ENCODE results near the gene MARCHF10. TPM values are rescaled to one million over a fixed set of nuclear protein-coding genes. Genes with fewer than 3 reads are reported as not detected.

Gene MARCHF10
- total and polyA plus RNA-seq, 2 of the 13 experiments (the other 11 are each of a cell fraction or from before 2014, with no cell fraction given): not detected

DNA sequence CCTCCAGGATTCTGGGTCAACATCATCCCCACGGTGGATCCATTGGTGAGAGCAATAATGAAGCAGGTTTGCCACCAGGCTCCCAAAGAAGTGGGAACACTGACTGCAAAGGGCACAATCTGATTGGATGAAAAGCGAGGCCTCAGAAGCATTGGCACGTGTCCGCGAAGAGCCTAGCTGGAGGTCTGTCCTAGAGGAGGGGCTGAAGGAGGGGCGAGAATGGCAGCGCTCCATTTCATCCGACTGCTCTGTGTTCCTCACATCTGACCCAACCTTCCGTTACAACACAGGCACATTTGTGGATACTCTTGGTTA is 100.7 kb downstream of the MARCHF10 start (continued):
- TF ChIP-seq, protein P1, sequence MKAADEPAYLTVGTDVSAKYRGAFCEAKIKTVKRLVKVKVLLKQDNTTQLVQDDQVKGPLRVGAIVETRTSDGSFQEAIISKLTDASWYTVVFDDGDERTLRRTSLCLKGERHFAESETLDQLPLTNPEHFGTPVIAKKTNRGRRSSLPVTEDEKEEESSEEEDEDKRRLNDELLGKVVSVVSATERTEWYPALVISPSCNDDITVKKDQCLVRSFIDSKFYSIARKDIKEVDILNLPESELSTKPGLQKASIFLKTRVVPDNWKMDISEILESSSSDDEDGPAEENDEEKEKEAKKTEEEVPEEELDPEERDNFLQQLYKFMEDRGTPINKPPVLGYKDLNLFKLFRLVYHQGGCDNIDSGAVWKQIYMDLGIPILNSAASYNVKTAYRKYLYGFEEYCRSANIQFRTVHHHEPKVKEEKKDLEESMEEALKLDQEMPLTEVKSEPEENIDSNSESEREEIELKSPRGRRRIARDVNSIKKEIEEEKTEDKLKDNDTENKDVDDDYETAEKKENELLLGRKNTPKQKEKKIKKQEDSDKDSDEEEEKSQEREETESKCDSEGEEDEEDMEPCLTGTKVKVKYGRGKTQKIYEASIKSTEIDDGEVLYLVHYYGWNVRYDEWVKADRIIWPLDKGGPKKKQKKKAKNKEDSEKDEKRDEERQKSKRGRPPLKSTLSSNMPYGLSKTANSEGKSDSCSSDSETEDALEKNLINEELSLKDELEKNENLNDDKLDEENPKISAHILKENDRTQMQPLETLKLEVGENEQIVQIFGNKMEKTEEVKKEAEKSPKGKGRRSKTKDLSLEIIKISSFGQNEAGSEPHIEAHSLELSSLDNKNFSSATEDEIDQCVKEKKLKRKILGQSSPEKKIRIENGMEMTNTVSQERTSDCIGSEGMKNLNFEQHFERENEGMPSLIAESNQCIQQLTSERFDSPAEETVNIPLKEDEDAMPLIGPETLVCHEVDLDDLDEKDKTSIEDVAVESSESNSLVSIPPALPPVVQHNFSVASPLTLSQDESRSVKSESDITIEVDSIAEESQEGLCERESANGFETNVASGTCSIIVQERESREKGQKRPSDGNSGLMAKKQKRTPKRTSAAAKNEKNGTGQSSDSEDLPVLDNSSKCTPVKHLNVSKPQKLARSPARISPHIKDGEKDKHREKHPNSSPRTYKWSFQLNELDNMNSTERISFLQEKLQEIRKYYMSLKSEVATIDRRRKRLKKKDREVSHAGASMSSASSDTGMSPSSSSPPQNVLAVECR (CRISPR knock-in tag; IDR thresholded peaks at IDR 0.05; ENCODE audit: borderline replicate concordance): no peak

DNA sequence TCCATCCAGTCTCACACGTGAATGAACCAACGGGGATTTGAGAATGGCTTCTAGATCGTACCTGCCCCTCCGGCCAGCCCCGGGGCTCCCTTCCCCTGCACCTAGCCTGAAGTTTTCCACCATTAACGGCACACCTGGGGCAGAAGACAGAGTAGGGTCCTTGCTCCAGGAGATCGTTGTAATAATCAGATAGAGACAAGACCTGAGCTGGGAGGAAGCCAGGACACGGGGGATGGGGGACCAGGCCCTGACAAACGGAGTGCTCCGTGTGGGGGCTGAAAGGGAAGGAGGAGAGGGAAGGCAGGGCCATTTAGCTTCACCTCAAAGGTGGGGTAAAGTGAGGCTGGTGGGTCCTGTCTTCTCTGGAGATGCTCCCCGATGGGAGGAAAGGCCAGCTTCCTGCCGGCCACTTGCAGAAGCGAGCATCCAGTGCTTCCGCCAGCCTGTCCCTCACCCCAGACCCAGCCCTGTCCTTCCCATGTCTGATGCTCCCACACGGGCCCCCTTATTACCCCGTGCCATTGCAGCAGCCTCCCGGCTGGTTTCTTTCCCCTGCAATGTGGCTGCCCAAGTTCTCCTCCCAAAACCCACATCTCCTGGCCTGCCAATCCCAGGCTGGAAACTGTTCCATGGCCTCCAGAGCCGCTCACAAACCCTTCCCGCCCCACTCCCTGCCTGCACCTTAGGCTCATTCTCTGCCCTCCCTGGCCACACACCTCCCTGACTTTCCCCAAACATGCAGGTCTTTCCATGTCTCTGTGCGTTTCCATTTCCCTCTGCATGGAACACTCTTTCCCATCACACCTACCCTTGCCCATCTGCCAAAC is 101.3 kb downstream of the MARCHF10 start:
- in situ Hi-C loops (cut with HindIII; ENCODE audit: extremely low pct_ligation_motif_present, low pct_unique_long_range_greater_than_20kb) (no loop called here), intact Hi-C loops (cut with micrococcal nuclease; ENCODE audit: unreplicated experiment) (no loop called here)
- Histone ChIP-seq H3K27ac (ENCODE audit: extremely low read length, insufficient read depth, low read length) (no peak overlapping the region), H3K9ac (ENCODE audit: insufficient read depth, low read depth, low read length) (no peak overlapping the region), H3K4me3 (replicated peaks in 1 of 3; ENCODE audit: insufficient read depth in 1 of 3, low read depth in 2 of 3, low read length in 3 of 3) (no peak overlapping the region), H3K79me2 (ENCODE audit: insufficient read depth, low read length) (no peaks in the 10 kb centered on the region), H3K27me3 (ENCODE audit: control insufficient read depth in 1 of 2, insufficient read depth in 2 of 2, low read length in 2 of 2) (peaks cover 18 to 64% of the 10 kb centered on the region in 2 experiments), H3K4me2 (ENCODE audit: low read depth, low read length) (no peak overlapping the region), H4K20me1 (ENCODE audit: insufficient read depth, low read length) (no peaks in the 10 kb centered on the region), H3K9me3 (ENCODE audit: low read length) (no peaks in the 10 kb centered on the region), H2AFZ (ENCODE audit: low read length) (no peak overlapping the region), H3K36me3 (replicated peaks in 1 of 2; ENCODE audit: control insufficient read depth in 1 of 2, insufficient read depth in 2 of 2, low read length in 2 of 2) (no peaks in the 10 kb centered on the region), H3K4me1 (ENCODE audit: insufficient read depth, low read length) (peaks cover 6% of the 10 kb centered on the region; the same call in 1 of the 2 replicates)
- WGBS (ENCODE audit: low lambda C conversion rate): 22% methylated on average over 20 of the region's 20 CpGs
- CTCF ChIA-PET (ENCODE audit: low intra/inter-chr PET ratio, low total read pairs): interaction anchor here (5.3 kb wide), 1 partner anchor 262 kb away, joined by 78 read pairs; no protein-coding TSS in a partner anchor
- POLR2A ChIA-PET: no interaction called here
- no peak for DNase-seq (ENCODE audit: low spot score)
- no peak for ATAC-seq
- no TSS peak for BruUV-seq (replicated peaks)
- no peak for FAIRE-seq
- TF ChIP-seq, protein P2, sequence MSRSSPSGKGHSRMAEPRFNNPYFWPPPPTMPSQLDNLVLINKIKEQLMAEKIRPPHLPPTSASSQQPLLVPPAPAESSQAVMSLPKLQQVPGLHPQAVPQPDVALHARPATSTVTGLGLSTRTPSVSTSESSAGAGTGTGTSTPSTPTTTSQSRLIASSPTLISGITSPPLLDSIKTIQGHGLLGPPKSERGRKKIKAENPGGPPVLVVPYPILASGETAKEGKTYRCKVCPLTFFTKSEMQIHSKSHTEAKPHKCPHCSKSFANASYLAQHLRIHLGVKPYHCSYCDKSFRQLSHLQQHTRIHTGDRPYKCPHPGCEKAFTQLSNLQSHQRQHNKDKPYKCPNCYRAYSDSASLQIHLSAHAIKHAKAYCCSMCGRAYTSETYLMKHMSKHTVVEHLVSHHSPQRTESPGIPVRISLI (CRISPR knock-in tag; IDR thresholded peaks at IDR 0.05; ENCODE audit: borderline replicate concordance): no peak
- TF ChIP-seq, protein P3, sequence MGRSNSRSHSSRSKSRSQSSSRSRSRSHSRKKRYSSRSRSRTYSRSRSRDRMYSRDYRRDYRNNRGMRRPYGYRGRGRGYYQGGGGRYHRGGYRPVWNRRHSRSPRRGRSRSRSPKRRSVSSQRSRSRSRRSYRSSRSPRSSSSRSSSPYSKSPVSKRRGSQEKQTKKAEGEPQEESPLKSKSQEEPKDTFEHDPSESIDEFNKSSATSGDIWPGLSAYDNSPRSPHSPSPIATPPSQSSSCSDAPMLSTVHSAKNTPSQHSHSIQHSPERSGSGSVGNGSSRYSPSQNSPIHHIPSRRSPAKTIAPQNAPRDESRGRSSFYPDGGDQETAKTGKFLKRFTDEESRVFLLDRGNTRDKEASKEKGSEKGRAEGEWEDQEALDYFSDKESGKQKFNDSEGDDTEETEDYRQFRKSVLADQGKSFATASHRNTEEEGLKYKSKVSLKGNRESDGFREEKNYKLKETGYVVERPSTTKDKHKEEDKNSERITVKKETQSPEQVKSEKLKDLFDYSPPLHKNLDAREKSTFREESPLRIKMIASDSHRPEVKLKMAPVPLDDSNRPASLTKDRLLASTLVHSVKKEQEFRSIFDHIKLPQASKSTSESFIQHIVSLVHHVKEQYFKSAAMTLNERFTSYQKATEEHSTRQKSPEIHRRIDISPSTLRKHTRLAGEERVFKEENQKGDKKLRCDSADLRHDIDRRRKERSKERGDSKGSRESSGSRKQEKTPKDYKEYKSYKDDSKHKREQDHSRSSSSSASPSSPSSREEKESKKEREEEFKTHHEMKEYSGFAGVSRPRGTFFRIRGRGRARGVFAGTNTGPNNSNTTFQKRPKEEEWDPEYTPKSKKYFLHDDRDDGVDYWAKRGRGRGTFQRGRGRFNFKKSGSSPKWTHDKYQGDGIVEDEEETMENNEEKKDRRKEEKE (IDR thresholded peaks at IDR 0.05): no peak
- TF ChIP-seq, protein P4, sequence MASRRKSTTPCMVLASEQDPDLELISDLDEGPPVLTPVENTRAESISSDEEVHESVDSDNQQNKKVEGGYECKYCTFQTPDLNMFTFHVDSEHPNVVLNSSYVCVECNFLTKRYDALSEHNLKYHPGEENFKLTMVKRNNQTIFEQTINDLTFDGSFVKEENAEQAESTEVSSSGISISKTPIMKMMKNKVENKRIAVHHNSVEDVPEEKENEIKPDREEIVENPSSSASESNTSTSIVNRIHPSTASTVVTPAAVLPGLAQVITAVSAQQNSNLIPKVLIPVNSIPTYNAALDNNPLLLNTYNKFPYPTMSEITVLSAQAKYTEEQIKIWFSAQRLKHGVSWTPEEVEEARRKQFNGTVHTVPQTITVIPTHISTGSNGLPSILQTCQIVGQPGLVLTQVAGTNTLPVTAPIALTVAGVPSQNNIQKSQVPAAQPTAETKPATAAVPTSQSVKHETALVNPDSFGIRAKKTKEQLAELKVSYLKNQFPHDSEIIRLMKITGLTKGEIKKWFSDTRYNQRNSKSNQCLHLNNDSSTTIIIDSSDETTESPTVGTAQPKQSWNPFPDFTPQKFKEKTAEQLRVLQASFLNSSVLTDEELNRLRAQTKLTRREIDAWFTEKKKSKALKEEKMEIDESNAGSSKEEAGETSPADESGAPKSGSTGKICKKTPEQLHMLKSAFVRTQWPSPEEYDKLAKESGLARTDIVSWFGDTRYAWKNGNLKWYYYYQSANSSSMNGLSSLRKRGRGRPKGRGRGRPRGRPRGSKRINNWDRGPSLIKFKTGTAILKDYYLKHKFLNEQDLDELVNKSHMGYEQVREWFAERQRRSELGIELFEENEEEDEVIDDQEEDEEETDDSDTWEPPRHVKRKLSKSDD (CRISPR knock-in tag; IDR thresholded peaks at IDR 0.05; ENCODE audit: low read depth): no peak
- TF ChIP-seq EP300 (IDR thresholded peaks at IDR 0.05; ENCODE audit: low read depth in 2 of 2, low read length in 2 of 2): no peak
- TF ChIP-seq EP300 (CRISPR knock-in tag; IDR thresholded peaks at IDR 0.05; ENCODE audit: borderline replicate concordance): no peak
